ENCODE results near the gene LUZP2.

The LUZP2 gene

DNA sequence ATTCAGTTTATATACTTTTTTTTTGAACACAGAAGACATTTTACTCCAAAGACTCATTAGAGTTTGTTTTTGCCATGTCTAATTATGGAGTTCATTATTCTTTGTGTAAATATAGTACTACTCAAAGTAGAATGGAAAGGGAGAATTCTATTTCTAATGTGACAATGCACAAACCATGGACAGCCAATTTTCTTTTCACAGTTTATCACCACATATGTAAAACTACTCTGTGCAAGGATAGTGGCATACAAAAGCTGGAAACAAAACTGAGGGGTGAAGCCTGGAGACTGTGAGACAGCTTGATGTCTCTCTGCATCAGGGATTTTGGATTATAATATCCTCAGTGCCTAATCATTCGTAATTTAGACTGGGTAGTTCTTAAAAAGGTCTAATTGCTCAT lies 75.5 kb downstream of the LUZP2 start:
- no peak for DNase-seq

DNA sequence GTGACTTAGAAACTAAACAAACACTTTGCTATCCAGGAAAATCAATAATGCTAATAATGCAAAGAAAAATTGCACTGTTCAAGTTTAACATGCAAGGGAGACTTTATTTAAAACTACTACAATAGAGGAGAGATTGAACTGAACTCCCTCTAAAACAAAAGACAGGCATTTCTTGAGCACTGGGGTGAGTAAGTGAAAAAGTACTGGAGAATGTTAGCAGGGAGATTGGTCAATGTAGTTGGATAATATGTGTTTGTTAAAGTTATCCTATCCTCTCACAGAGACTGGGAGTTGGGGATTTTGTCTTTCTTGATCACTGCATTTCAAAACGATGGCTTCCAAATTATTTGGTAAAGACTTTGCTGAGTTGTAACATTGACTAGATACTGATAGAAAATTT lies 77.6 kb downstream of the LUZP2 start:
- DNase-seq, result no peak

- DNase-seq, result no peak
Observed at GRCh38 chr11:24575392-24575791, 78.5 kb downstream of the LUZP2 start.

DNA sequence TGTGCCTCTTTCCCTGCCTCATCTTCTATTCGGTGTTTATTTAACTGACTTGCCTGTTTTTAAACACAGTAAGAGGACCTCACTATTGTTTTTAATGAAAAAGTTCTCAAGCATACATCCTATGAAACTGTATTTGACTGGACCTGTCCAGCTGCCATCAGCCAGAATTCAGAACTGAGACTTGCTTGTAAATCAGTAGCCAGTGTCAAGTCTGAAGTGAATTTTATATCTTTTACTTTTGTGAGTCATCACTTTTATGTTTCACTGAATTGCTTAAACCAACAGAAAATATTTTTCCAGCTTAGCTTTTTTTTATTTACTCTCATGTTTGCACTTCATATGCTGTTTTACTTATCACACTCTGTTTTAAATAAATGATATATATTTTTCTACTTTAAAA lies 88.3 kb downstream of the LUZP2 start:
- no peak for DNase-seq

DNA sequence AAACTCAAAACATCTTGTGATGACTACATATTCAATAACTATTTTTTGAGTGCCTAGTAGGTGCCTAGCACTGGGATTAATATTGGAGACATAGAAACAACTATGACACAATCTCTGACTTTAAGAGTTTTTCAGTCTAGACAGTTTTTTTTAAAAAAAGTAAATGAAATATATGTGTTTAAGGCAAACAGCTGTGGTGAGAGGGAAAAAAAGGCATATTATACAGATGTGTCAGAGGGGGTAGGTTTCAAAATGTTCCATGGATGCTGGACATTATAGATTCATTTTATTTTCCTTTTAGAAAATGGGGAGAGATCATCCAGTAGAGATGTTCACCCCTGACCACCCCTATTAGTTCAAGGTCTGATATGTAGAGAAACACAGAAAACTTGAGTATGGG lies 90.8 kb downstream of the LUZP2 start:
- DNase-seq, result no peak

GRCh38 chr11:24588081-24588480 lies 91.2 kb downstream of the LUZP2 start:
- DNase-seq, result no peak

- DNase-seq, result no peak
Observed at GRCh38 chr11:24589064-24589463, 92.2 kb downstream of the LUZP2 start.

DNA sequence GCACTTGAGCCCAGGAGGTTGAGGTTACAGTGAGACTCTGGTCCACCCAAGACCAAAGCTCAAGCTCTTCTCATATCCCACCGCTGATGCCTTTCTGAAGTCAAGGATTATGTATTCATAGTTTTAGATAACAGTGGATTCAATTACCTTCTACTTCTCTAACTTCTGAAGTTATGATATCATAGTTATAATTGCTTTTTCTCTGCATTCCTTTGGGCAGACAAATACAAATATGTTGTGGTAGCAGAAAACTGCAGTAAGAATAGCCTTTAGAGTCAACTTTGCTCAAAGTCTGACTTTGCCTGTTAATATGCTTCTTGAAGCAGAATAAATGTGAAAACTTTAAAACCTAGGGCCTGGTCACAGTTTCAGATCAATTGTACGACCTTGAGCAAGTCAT lies 94.4 kb downstream of the LUZP2 start:
- DNase-seq, result no peak

GRCh38 chr11:24592360-24592759 lies 95.5 kb downstream of the LUZP2 start:
- DNase-seq, result no peak

- DNase-seq, result no peak
Observed at GRCh38 chr11:24593332-24593731, 96.5 kb downstream of the LUZP2 start.

GRCh38 chr11:24594401-24594800 lies 97.5 kb downstream of the LUZP2 start:
- DNase-seq, result no peak

DNA sequence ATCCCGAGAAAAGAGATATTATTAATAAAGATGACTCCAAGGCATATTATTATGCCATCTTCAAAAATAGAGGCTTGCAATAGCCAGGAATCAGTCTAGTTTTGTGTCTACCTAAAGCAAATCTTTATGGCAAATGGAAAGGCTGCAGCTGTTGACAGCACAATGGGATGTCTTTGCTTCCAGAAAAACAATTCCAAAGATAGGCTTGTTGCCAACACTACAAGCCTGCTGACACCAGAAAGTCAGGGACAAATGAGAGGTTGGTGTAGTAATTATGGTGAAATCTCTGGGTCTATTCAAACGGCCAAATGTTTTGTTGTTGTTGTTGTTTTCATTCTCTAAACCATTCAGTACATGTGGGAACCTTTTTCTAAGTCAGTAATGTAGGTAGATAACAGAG lies 101.8 kb downstream of the LUZP2 start:
- no peak for DNase-seq

DNA sequence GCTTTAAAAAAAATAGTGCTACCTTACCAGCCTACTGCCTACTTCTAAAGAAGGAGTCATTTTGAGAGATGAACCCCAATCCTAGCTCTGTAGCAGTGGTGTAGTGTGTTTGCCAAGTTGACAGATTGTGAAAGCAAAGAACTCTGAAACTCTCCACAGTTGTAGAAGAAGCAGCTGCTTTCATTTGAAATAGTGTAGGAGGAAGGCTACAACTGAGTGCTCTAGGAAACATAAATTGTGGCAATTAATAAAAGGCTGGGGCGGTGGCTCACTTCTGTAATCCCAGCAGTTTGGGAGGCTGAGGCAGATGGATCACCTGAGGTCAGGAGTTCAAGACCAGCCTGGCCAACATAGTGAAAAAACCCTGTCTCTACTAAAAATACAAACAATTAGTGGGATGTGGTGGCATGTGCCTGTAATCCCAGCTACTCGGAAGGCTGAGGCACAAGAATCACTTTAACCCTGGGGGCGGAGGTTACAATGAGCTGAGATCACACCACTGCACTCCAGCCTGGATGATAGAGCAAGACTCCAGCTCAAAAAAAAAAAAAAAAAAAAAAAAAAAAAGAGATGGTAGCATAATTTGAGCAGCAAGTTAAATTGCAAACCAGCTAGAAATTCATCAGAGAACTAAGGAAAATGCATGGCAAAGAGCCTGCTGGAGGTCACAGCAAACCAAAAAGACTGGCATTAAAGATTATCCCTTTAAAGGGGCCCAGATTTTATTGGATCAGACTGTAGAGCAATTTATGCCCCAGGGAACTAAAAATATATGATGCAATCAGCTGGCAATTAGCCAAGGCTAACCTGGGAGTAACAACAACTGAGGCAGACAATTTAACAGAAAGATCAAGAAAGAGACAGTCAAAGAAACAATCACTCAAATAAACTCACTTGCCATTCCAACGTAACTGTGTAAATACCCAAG lies 112.6 kb downstream of the LUZP2 start:
- no peak for DNase-seq

GRCh38 chr11:24615451-24616160 lies 118.8 kb downstream of the LUZP2 start:
- DNase-seq, result no peak

- no peak for DNase-seq
Observed at GRCh38 chr11:24617856-24618255, 121.0 kb downstream of the LUZP2 start.

DNA sequence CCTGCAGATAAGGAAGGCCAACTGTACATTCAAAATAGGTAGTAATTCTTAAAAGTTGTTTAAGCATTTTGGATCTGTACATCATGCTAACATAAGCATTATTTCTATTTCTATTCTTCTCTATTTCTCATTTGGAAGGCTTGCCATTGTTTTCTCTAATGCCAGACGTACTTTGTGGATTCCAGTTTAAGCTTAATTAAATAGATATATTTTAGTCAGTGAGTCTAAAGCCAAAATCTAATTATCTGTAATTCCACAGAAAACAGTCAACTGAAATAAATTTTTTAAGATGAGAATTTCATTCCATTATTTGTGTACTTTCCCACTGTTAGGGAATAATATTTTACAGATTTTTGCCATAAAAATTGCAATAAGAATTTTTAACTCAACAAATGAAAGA lies 123.0 kb downstream of the LUZP2 start:
- DNase-seq, result no peak

GRCh38 chr11:24622262-24622661 lies 125.4 kb downstream of the LUZP2 start:
- DNase-seq, result no peak

DNA sequence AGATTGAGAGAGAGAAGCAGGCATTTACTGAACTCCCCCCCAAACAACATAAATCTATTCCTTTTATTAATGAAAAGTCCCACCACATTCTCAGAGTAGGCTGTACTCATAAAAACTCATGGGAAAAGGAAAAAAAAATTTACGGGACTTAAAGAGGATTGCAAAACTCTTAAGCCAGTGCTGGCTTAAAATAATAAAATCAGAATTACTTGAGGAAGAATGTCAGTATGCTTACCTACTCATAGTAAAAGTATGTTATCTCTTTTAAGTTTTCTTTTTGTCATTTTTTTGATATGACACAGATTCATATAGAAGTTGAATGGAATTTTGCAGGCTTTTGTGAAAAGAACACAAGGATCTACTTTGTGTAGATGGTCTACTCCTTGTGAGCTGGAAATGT lies 126.3 kb downstream of the LUZP2 start:
- DNase-seq, result no peak

- DNase-seq, result no peak
Observed at GRCh38 chr11:24624432-24624831, 127.6 kb downstream of the LUZP2 start.

- no peak for DNase-seq
Observed at GRCh38 chr11:24625975-24626374, 129.1 kb downstream of the LUZP2 start.

DNA sequence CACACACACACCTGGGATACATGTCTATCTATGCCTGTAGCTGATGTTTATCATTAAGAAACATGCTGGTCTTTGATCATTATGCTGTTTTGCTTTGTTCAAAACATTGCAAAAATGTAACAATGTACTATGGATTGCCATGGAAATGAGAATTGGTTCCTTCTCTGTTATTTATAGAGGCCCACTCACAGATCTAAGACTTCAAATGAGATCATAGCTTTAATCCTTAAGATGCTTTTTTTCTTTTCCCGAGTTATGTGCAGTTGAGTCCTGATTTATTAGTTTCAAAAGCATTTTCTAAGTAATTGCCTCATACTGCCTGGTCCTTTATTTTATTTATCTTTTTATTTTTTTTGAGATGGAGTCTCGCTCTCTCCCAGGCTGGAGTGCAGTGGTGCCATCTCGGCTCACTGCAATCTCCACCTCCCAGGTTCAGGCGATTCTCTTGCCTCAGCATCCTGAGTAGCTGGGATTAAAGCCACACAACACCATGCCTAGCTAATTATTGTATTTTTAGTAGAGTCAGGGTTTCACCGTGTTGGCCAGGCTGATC lies 131.4 kb downstream of the LUZP2 start:
- DNase-seq, result no peak

- DNase-seq, result no peak
Observed at GRCh38 chr11:24634606-24635160, 137.8 kb downstream of the LUZP2 start.

- no peak for DNase-seq
Observed at GRCh38 chr11:24635588-24636290, 138.9 kb downstream of the LUZP2 start.
